NCI-H1436 (cell line): ENCODE data around the gene MITF.
"Not testable (repeated sequence)": the region's sequence is repeated elsewhere in the genome, so short reads cannot be mapped to it uniquely, and the experiment has no call there.

Source experiments
- DNase-seq: peaks from one replicate; lab custom pipeline; 2025; lab: John Stamatoyannopoulos, UW

Gene MITF

GRCh38 chr3:69872783-69873378 lies 133.6 kb downstream of the MITF start:
- DNase-seq, result no peak

- no peak for DNase-seq
These were observed 136.8 kb downstream of the MITF start for GRCh38 chr3:69876073-69876472.

GRCh38 chr3:69878254-69878653 lies 139.0 kb downstream of the MITF start:
- no peak for DNase-seq

GRCh38 chr3:69879051-69879450 lies 139.8 kb downstream of the MITF start:
- no peak for DNase-seq

GRCh38 chr3:69880069-69880640 lies 140.9 kb downstream of the MITF start:
- DNase-seq, result no peak

- no peak for DNase-seq
These were observed 141.8 kb downstream of the MITF start for GRCh38 chr3:69881051-69881450.

GRCh38 chr3:69881756-69882428 lies 142.6 kb downstream of the MITF start:
- no peak for DNase-seq

- DNase-seq, result no peak
These were observed 143.3 kb downstream of the MITF start for GRCh38 chr3:69882560-69882959.

- DNase-seq, result no peak
These were observed 149.0 kb downstream of the MITF start for GRCh38 chr3:69888040-69888942.

- DNase-seq, result no peak
These were observed 149.7 kb downstream of the MITF start for GRCh38 chr3:69888943-69889315.

GRCh38 chr3:69890084-69890483 lies 150.8 kb downstream of the MITF start:
- DNase-seq, result no peak

GRCh38 chr3:69890691-69891090 lies 151.4 kb downstream of the MITF start:
- no peak for DNase-seq

GRCh38 chr3:69892706-69893105 lies 153.4 kb downstream of the MITF start:
- DNase-seq, result no peak

- no peak for DNase-seq
These were observed 154.0 kb downstream of the MITF start for GRCh38 chr3:69893274-69893673.

- no peak for DNase-seq
These were observed 156.8 kb downstream of the MITF start for GRCh38 chr3:69896095-69896494.

- DNase-seq, result no peak
These were observed 161.1 kb downstream of the MITF start for GRCh38 chr3:69900331-69900730.

GRCh38 chr3:69901802-69902201 lies 162.5 kb downstream of the MITF start:
- DNase-seq, result no peak

GRCh38 chr3:69902386-69902785 lies 163.1 kb downstream of the MITF start:
- DNase-seq, result no peak

GRCh38 chr3:69906351-69906966 lies 167.2 kb downstream of the MITF start:
- no peak for DNase-seq

GRCh38 chr3:69907554-69907953 lies 168.3 kb downstream of the MITF start:
- no peak for DNase-seq

- DNase-seq, result not testable (repeated sequence)
These were observed 170.6 kb downstream of the MITF start for GRCh38 chr3:69909859-69910258.

- DNase-seq, result no peak
These were observed 174.2 kb downstream of the MITF start for GRCh38 chr3:69913422-69913821.
